ENCODE results near the gene CCDC174.
"Not testable (repeated sequence)": the region's sequence is repeated elsewhere in the genome, so short reads cannot be mapped to it uniquely, and the experiment has no call there.

The CCDC174 gene

GRCh38 chr3:14652360-14652907 is 872 bp downstream of the CCDC174 start:
- not testable (repeated sequence) for DNase-seq (ENCODE audit: low spot score)

GRCh38 chr3:14657579-14657978 is 6.0 kb downstream of the CCDC174 start:
- DNase-seq (ENCODE audit: low spot score): no peak

DNA sequence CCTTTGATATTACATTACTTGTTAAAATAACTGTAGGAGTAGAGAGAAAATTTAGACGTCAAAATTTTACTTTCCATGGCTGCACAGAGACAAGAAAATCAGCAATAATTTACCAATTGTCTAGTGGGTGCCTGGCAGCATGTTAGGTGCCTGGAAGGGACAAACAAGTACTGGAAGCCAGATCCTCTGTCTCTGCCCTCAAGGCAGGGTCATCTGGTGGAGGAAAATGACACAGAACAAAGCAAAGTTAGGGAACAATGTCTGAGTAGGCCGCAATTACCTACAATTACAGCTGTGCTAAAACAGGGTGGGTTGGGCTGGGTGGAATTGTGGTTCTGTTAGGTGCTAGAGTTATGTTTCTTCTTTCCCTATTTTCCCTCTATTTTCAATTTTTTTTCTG is 7.4 kb downstream of the CCDC174 start:
- DNase-seq (ENCODE audit: low spot score): no peak

DNA sequence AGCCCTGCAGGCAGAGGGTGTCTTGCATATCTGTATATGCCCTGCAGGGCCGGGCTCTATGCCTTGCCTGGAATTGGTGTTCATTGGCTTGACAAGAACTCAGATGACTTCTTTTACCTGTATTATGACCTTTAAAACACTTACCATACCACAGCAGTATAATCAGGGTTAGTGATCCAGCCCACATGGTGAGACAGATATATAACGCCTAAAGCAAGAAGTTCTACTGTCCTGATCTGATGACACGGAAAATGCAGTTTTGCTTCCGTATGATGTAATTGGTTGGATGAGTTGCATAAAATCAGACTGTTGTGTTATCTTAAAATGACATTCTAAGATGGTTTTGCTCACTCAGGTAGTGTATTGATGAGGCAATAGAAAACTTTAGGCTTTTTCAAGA is 9.4 kb downstream of the CCDC174 start:
- no peak for DNase-seq (ENCODE audit: low spot score)

DNA sequence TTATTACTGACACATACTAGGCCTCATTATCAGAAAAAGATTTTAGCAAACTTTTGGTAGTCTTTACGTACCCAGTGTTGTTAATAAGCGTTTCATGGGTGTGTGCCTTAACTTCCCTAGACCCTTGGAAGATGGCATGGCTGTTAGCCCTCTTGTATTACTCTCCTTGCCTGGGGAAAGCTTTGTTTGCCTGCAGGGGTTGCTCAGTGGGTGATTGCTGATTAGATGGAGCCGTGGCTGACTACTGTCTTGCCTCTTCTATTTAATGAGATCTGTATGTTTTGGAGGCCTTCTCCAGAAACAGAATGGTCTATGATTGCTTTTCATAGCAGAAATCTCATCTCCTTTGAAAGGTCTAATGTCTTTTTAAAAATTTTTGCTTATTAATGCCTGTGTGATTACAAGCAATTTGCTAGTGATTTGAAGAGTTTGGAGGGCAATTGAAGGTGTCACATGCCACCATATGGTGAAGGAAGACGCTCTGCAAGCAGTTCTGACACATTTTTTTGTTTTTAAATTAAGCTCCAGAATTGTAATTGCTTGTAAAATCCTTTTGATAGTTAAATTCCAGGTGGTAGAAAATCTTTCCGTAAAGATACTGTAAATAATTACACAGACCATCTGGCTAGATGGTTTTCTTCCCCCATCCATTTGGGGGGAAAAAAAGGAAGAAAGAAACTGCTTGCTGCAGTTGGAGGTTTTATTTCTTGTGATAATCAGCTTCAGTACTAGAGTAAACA is 12.0 kb downstream of the CCDC174 start:
- DNase-seq (ENCODE audit: low spot score): no peak

- DNase-seq (ENCODE audit: low spot score): no peak
Observed at GRCh38 chr3:14664170-14664569, 12.6 kb downstream of the CCDC174 start.

DNA sequence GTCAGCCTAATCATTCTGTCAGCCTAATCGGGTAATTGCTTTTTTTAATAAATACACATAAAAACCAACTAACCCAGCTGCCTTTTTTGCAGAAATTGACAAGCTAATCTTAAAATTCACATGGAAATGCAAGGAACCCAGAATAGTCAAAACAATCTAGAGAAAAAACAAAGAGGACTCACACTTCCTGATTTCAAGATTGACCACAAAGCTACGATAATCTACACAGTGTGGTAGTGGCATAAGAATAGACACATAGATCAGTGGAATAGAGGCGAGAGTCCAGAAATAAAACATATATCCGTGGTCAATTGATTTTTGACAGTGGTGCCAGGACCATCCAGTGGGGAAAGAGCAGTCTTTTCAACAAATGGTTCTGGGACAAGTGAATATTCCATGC is 21.0 kb downstream of the CCDC174 start:
- DNase-seq (ENCODE audit: low spot score): no peak

- no peak for DNase-seq (ENCODE audit: low spot score)
Observed at GRCh38 chr3:14674841-14675240, 23.3 kb downstream of the CCDC174 start, which contains the start of gene C3orf20. C3orf20 (plus strand) TSS chr3:14675141; CDS start chr3:14682714, 7,573 bp downstream.

DNA sequence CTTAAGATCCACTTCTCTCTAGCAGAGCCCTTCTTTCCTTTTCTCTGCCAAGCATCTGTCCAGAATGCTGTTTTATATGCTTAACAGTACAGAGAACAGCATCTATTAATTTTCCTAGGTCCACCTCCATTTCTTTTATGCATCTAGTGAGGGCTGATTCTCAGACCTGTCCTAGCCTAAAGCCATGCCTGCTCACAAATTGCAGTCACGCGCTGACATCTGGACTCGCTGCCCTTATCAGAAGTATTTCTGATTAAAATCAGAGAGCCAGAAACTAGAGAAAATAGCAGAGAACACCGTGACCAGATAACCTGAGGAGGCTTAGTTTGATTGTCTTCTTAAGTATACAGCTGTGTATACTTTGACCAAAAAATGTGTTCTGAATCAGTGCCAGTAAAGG is 25.3 kb downstream of the CCDC174 start:
- no peak for DNase-seq (ENCODE audit: low spot score)

DNA sequence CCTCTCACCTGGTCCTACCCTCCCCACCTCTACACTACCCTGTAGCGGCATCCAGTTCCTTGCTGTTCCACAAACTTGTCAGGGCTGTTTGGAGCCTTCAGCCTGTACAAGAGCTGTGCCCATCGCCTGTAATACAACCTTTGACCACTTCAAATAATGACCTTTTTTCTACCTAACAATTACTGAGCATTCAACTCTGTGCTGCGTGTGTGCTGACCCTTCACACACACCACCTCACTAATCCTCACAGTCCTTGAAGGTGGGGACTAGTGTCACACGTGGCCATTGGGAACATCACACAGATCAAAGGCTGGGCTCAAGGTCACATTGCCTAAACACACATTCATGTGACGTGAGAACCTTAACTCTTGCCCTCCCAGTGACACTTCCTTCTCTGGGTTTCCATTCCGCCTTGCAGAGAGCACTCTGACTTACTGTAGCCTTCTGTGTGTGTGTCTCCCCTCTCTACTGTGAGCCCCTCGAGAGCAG is 26.5 kb downstream of the CCDC174 start:
- no peak for DNase-seq (ENCODE audit: low spot score)

GRCh38 chr3:14680115-14680514 is 28.6 kb downstream of the CCDC174 start:
- DNase-seq (ENCODE audit: low spot score): no peak

DNA sequence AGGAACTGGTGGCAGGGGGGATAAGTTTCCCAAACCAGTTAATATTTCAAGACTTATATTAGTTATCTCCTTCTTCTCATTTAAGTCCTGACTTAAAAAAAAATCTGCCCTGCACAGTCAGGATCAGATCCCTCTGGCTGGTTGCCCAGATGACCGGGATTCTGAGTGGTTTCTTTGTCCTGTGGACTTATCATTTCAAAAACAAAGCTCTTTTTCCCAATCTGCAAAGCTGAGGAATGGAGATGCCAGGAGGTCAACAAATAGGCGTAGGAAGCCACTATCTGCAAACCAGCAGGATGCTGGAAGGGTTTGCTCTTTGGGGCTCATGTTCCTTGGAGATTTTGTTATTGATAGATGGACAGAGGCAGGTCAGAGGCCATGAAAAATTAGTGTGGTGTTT is 29.2 kb downstream of the CCDC174 start:
- DNase-seq (ENCODE audit: low spot score): no peak

- DNase-seq (ENCODE audit: low spot score): no peak
Observed at GRCh38 chr3:14684447-14684846, 32.9 kb downstream of the CCDC174 start.

GRCh38 chr3:14685179-14685578 is 33.6 kb downstream of the CCDC174 start:
- no peak for DNase-seq (ENCODE audit: low spot score)

GRCh38 chr3:14687360-14687759 is 35.8 kb downstream of the CCDC174 start:
- no peak for DNase-seq (ENCODE audit: low spot score)

- DNase-seq (ENCODE audit: low spot score): no peak
Observed at GRCh38 chr3:14688525-14688924, 37.0 kb downstream of the CCDC174 start.

- DNase-seq (ENCODE audit: low spot score): no peak
Observed at GRCh38 chr3:14689247-14689980, 37.9 kb downstream of the CCDC174 start.

GRCh38 chr3:14691239-14691638 is 39.7 kb downstream of the CCDC174 start:
- no peak for DNase-seq (ENCODE audit: low spot score)

DNA sequence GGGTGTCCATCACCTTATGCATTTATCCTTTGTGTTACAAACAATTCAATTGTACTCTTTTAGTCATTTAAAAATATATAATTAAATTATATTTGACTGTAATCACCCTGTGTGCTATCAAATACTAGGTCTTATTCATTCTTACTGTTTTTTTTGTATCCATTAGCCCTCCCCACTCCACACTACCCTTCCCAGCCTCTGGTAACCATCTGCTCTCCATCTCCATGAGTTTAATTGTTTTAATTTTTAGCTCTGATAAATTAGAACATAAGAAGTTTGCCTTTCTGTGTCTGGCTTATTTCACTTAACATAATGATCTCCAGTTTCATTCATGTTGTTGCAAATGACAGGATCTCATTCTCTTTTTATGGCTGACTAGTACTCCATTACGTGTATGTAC is 40.2 kb downstream of the CCDC174 start:
- DNase-seq (ENCODE audit: low spot score): no peak

DNA sequence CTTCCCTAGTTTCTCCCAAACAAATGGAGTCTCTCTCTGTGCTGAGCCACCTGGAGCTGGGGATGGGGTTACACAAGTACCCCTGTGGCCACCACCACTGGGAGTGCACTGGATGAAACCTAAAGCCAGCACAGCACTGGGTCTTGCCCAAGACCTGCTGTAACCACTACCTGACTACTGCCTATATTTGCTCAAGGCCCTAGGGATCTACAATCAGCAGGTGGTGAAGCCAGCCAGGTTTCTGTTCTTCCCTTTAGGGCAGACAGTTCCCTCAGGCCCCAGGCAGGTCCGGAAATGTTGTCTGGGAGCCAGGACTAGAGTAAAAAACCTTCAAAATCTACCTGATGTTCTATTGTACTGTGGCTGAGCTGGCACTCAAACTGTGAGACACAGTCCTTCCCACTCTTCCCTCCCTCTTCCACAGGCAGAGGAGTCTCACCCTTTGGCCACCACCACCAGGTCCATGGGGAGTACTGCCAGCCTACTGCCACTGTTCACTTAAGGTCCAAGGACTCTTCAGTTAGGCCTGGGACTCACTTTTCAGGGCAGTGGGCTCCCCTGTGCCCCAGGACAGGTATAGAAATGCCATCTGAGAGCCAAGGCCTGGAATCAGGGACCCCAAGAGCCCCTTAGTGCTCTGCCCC is 47.2 kb downstream of the CCDC174 start:
- no peak for DNase-seq (ENCODE audit: low spot score)

DNA sequence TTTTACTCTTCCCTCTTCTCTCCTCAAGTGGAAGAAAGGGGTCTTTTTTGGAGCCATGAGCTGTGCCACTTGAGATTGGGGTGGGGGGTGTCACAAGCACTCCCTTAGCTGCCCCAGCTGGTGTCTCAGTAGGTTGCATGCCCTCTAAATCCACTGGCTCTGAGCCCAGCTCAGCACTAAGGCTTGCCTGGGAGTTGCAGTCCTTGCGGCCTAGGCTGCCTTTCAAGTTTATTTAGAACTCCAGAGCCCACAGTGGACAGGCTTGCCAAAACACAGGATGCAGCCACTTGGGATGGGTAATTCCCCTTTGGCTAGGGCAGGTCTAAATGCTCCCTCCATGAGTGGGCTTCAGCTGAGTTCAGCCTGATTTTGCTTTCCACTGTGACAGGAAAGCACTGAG is 48.1 kb downstream of the CCDC174 start:
- no peak for DNase-seq (ENCODE audit: low spot score)

DNA sequence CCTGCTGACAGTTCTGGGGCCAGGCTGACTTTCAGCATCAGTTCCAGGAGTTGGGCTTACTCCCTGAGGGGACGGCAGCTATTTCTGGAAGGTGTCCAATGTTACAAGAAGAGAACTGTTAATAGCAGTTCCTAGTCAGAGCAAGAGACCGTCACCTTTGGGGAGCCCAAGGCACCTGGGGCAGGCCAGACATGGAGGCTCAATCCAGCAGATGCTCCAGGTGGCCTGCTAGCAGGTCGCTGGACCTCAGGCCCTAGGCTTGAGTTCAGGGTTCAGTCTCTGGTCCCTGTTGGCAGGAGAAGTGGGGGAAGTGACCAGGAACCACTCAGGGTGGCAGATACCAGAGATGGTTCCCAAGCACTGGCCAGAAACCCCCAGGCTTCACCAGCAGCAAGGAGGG is 49.3 kb downstream of the CCDC174 start:
- no peak for DNase-seq (ENCODE audit: low spot score)

DNA sequence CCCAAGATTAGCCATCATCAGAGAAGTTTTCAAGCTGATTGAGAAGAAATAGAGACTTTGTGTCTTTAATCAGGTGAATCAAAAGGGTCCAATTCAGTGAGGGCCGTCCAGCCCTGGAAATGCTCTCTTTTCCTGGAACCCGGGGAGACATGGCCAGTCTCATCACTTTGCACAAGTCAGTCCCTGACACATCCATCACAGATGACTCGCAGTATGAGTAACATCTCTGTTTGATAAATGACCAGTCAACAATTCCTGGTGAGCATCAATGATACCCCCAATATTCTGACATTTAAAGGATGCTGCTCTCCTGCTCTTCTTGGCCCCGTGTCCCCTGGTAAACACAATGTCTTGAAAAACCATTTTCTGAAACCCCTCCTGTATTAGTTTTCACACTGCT is 50.1 kb downstream of the CCDC174 start:
- no peak for DNase-seq (ENCODE audit: low spot score)
